Naive thymus-derived CD4-positive, alpha-beta T cell (primary cell): ENCODE data around the gene KMT5B. TPM values are rescaled to one million over a fixed set of nuclear protein-coding genes. Genes with fewer than 3 reads are reported as not detected.
A peak's percentile ranks its signal among the peaks of the same experiment; 100 is the strongest.

Source experiments
- ATAC-seq: fragments of 150-1000 bp; cut with Tn5 transposase; 2 replicates; pipeline ENCODE4 v1.10.0; 2021; ENCODE audit warnings: mild to moderate bottlenecking, moderate library complexity
- CTCF ChIA-PET: fragments of 350-600 bp; sonication (Branson Sonifier 250); formaldehyde crosslinking; loops from one replicate; lab custom pipeline; 2021; ENCODE audit warnings: antibody characterized with exemption; lab: Charles Lee
- POLR2A ChIA-PET: fragments of 350-600 bp; sonication (Branson Sonifier 250); formaldehyde crosslinking; loops from one replicate; lab custom pipeline; 2021; ENCODE audit warnings: antibody characterized with exemption, inconsistent platforms; lab: Charles Lee
- DNase-seq, 9 donors: peaks; one replicate each; pipeline versions ENCODE4 v3.0.0 to v3.0.0-alpha.2; 2020 to 2022; ENCODE audit warnings: mixed read lengths in 1 of 9
- H3K27ac ChIP-seq: one replicate; pipeline ENCODE4 v1.7.0; 2013; ENCODE audit warnings: mild to moderate bottlenecking, low read depth, low read length, moderate library complexity
- H3K27me3 ChIP-seq, 2 donors: one replicate each; pipeline ENCODE4 v1.7.0; 2013; ENCODE audit warnings: low read length in 2 of 2, mild to moderate bottlenecking in 2 of 2, moderate library complexity in 2 of 2; ENCODE audit not compliant: control insufficient read depth in 2 of 2, insufficient read depth in 2 of 2
- H3K36me3 ChIP-seq, 3 experiments: 1 replicate in 2 of 3; 2 replicates in 1 of 3; pipeline ENCODE4 v1.7.0; 2013; ENCODE audit warnings: low read length in 3 of 3, mild to moderate bottlenecking in 3 of 3, moderate library complexity in 1 of 3; ENCODE audit not compliant: insufficient read depth in 3 of 3, control insufficient read depth in 2 of 3
- H3K4me1 ChIP-seq, 2 donors: one replicate each; pipeline ENCODE4 v1.7.0; 2013; ENCODE audit warnings: low read length in 2 of 2, mild to moderate bottlenecking in 2 of 2, moderate library complexity in 1 of 2; ENCODE audit not compliant: control insufficient read depth in 2 of 2, insufficient read depth in 2 of 2
- H3K4me3 ChIP-seq: 2 replicates; pipeline ENCODE4 v1.7.0; 2013; ENCODE audit warnings: mild to moderate bottlenecking, low read length
- H3K9me3 ChIP-seq, 3 experiments: 1 replicate in 2 of 3; 2 replicates in 1 of 3; pipeline ENCODE4 v1.7.0; 2013; ENCODE audit warnings: low read length in 3 of 3; ENCODE audit not compliant: control insufficient read depth in 2 of 3
- H3K27ac Mint-ChIP-seq, 9 donors: one replicate each; pipeline ENCODE4 v1.8.0; 2020 to 2022; ENCODE audit warnings: mixed read lengths in 9 of 9, mild to moderate bottlenecking in 8 of 9, moderate library complexity in 5 of 9, inconsistent platforms in 2 of 9
- H3K27me3 Mint-ChIP-seq, 5 donors: one replicate each; pipeline ENCODE4 v1.8.0; 2021 to 2022; ENCODE audit warnings: mixed read lengths in 5 of 5, mild to moderate bottlenecking in 1 of 5
- H3K36me3 Mint-ChIP-seq, 5 donors: one replicate each; pipeline ENCODE4 v1.8.0; 2020 to 2022; ENCODE audit warnings: mixed read lengths in 5 of 5, mild to moderate bottlenecking in 3 of 5, inconsistent platforms in 1 of 5
- H3K4me1 Mint-ChIP-seq, 7 donors: one replicate each; pipeline ENCODE4 v1.8.0; 2020 to 2022; ENCODE audit warnings: mixed read lengths in 7 of 7, mild to moderate bottlenecking in 3 of 7, inconsistent platforms in 1 of 7
- H3K4me3 Mint-ChIP-seq, 10 donors: one replicate each; pipeline ENCODE4 v1.8.0; 2020 to 2022; ENCODE audit warnings: mild to moderate bottlenecking in 10 of 10, mixed read lengths in 10 of 10, moderate library complexity in 6 of 10, inconsistent platforms in 2 of 10
- H3K9me3 Mint-ChIP-seq, 11 donors: one replicate each; pipeline ENCODE4 v1.8.0; 2020 to 2022; ENCODE audit warnings: mixed read lengths in 11 of 11, mild to moderate bottlenecking in 4 of 11, inconsistent platforms in 1 of 11, moderate library complexity in 1 of 11
- intact Hi-C, 2 donors: fragments of 100-400 bp; cut with micrococcal nuclease; formaldehyde crosslinking; loops; one replicate each; pipeline ENCODE4 v1.15.1; 2023
- polyA plus RNA-seq, 2 donors: library from polyadenylated mRNA; unstranded; fragments of 300-500 nt; fragmentation: Illumina TruSeq; gene quantifications; one replicate each; pipeline ENCODE4 v1.2.3, GENCODE V29; 2021
- total RNA-seq, 6 experiments: library from RNA in 5 of 6; stranded (reverse) in 5 of 6; gene quantifications; 1 replicate in 5 of 6; 2 replicates in 1 of 6; pipeline ENCODE4 v1.2.3 and lab custom pipeline; 2021 to 2026

The KMT5B gene
- total and polyA plus RNA-seq, 7 experiments from 2014 or later: 32.7 to 68.2 (median 43.8) TPM

- Mint-ChIP-seq H3K27ac (no peak overlapping the region), H3K36me3 (peaks cover 0 to 10% (median 4%) of the 10 kb centered on the region in 5 donors), H3K4me1 (peaks cover 0 to 11% (median 7%) of the 10 kb centered on the region in 7 donors), H3K9me3 (peaks cover 0 to 7% (median 0%) of the 10 kb centered on the region in 11 donors), H3K27me3 (peaks cover 15 to 44% (median 18%) of the 10 kb centered on the region in 5 donors), H3K4me3 (no peak overlapping the region)
- Histone ChIP-seq H3K9me3 (no peaks in the 10 kb centered on the region), H3K36me3 (no peaks in the 10 kb centered on the region), H3K27ac (no peak overlapping the region), H3K4me1 (peaks cover 0 to 6% of the 10 kb centered on the region in 2 donors), H3K27me3 (no peaks in the 10 kb centered on the region), H3K4me3 (no peak overlapping the region)
- no peak for DNase-seq
- POLR2A ChIA-PET: no interaction called here
- CTCF ChIA-PET: no interaction called here
- no peak for ATAC-seq
- intact Hi-C loops: no loop called here
These were observed 87.9 kb downstream of the KMT5B start for GRCh38 chr11:68125164-68125563.

DNA sequence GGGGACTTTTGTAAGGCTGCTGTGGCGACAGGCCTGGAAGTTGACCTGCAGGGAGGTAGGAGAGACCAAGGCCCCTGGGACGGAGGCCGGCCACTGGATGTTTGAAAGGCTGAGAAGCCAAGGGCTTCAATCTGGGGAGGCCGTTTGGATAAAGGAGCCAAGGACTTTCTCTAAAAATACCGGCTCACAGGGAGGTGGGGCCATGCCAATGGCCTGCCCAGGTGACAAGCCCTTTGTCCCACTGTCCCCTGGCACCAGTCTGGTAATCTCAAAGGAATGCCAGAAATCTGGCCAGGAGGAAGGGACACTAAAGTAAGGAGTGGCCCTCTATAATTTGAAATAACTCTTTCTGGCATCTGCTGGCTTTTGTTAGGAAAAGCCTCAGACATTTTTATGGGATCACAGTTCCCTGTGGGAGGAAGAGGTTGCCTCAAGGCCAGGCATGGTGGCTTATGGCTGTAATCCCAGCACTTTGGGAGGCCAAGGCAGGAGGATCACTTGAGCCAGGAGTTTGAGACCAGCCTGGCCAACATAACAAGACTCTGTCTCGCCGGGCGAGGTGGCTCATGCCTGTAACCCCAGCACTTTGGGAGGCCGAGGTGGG is 90.1 kb downstream of the KMT5B start:
- intact Hi-C loops: loop anchor here (5.0 kb wide), 4 partner anchors 121 to 339 kb away; partner anchors contain the start of genes PPP6R3 (in 2 of the 2), UNC93B1 (in 2 of the 2) and C11orf24 (in 1 of the 2)
- Mint-ChIP-seq H3K4me1 (peaks cover 0 to 14% (median 11%) of the 10 kb centered on the region in 7 donors), H3K27ac (peak overlapping the region in 1 of 9 donors; percentile 25), H3K9me3 (no peaks in the 10 kb centered on the region), H3K36me3 (no peaks in the 10 kb centered on the region), H3K27me3 (peaks cover 0 to 29% (median 3%) of the 10 kb centered on the region in 5 donors), H3K4me3 (peak overlapping the region in 4 of 10 donors; percentile 21 to 52 (median 25))
- no peak overlapping the region for H3K27ac ChIP-seq
- H3K27me3 ChIP-seq: no peaks in the 10 kb centered on the region
- no peak for DNase-seq
- no peaks in the 10 kb centered on the region for H3K9me3 ChIP-seq
- no peak overlapping the region for H3K4me3 ChIP-seq
- no peak for ATAC-seq
- CTCF ChIA-PET: no interaction called here
- H3K36me3 ChIP-seq: no peaks in the 10 kb centered on the region
- peaks cover 0 to 11% of the 10 kb centered on the region in 2 donors for H3K4me1 ChIP-seq
- POLR2A ChIA-PET: no interaction called here

DNA sequence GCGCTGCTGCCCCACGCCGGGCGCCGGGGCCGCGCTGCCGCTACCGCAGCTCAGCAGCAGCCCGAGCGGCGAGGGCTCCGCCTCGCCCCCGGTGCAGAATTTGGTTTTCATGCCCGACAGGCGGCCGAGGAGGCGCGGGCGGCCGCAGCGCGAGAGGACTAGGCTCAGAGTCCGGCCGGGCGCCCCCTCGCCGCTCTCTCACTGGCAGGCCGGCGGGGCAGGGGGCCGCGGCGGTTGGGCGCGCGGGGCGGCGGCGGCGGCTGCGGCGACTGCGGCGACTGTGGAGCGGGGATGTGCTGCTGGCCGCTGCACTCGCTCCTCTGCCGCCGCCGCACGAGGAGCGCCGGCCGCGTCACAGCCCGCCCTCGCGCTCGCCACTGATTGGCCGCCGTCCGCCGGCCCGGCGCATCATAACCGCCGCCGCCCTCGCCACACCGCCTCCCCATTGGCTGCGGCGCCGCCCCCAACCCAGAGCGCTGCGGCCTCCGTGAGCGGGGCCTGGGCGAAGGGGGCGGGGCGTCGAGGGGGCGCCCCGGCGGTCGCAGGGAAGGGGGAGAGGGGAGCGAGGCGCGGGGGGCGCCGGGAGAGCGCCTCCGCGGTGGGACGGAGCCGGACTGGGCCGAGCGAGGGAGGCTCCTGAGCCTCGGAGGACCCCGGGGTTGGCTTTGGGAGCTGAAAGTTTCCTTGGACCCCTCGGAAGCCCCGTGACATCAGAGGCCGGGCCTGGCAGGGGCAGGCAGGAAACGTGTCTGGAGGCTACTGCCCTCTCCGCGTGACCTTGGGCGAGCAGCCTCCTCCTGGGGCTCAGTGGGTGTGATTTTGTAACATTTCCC is 91.8 kb downstream of the KMT5B start, which contains the start of gene CHKA:
Gene CHKA (minus strand): TSS at position 322 of the 833 bp plus-strand sequence. CDS start 211 bp downstream, at position 111.
- ChIA-PET CTCF (no interaction called here), POLR2A (interaction anchor here (0.6 kb wide), 2 partner anchors 86 to 358 kb away, joined by 4 to 5 read pairs; no protein-coding TSS in a partner anchor)
- Mint-ChIP-seq H3K36me3 (no peaks in the 10 kb centered on the region), H3K27me3 (peaks cover 0 to 21% (median 0%) of the 10 kb centered on the region in 5 donors), H3K9me3 (no peaks in the 10 kb centered on the region), H3K4me3 (peak within 1 kb of the TSS; percentile 72 to 90 (median 87)), H3K4me1 (peaks cover 5 to 19% (median 13%) of the 10 kb centered on the region in 7 donors), H3K27ac (peak within 1 kb of the TSS; percentile 28 to 92 (median 84))
- no peaks in the 10 kb centered on the region for H3K9me3 ChIP-seq
- H3K4me1 ChIP-seq: peaks cover 0 to 11% of the 10 kb centered on the region in 2 donors
- H3K27ac ChIP-seq: peak within 1 kb of the TSS; percentile 68
- H3K36me3 ChIP-seq: no peaks in the 10 kb centered on the region
- ATAC-seq (peak; percentile 91), DNase-seq (peak; percentile 69 to 95 (median 80))
- H3K4me3 ChIP-seq: peak within 1 kb of the TSS; percentile 79
- intact Hi-C loops: loop anchor here (1.0 to 5.0 kb wide), 9 partner anchors 22 to 341 kb away; partner anchors contain the start of genes PPP6R3 (in 2 of the 2), UNC93B1 (in 2 of the 2), C11orf24 (in 1 of the 2) and KMT5B (in 1 of the 2)
- H3K27me3 ChIP-seq: no peaks in the 10 kb centered on the region

DNA sequence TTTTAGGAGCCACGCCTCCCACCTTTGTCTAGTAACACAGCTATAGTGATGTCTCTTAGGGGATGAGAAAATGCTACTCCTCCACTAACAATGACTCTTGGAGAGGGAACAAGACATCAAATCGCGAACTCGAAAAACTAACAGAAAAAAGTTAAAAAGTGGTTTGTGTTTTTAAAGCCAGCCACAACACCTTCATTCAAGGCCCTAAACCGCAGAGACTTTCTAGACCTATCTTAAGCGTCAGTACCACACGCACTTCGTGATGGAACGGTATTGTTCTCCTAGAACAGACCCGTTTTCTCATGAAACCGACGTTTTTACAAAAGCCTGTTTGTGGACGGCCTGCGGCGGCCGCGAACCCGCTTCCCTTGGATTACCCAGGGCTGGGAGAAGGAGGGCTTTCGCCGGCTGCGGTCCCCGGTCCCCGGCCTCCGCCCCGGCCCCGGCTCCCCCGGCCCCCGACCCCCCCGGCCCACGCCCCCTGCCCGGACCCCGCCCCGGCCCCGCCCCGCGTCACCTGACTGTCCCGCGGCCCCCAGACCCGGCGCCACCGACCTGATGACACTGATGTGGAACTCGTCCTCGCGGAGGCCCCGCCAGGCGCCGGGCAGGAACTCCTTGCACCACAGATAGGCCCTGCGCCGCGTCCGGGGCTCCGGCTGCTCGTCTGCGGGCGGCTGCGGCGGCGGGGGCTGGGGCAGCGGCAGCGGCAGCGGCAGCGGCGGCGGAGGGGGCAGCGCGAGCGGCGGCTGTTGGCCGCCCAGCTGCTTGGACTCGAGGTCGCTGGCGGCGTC is 92.6 kb downstream of the KMT5B start:
- H3K36me3 Mint-ChIP-seq: no peaks in the 10 kb centered on the region
- ChIA-PET POLR2A (interaction anchor here (0.6 kb wide), 1 partner anchor 359 kb away, joined by 4 read pairs; no protein-coding TSS in a partner anchor), CTCF (no interaction called here)
- H3K27ac ChIP-seq: peak overlapping the region; percentile 56
- ATAC-seq (peak; percentile 66), DNase-seq (peak; percentile 49 to 85 (median 77))
- no peak overlapping the region for H3K4me3 ChIP-seq
- intact Hi-C loops: loop anchor here (1.0 to 5.0 kb wide), 9 partner anchors 21 to 342 kb away; partner anchors contain the start of genes NDUFS8 (in 2 of the 2), PPP6R3 (in 2 of the 2), UNC93B1 (in 2 of the 2) and C11orf24 (in 1 of the 2)
- no peaks in the 10 kb centered on the region for H3K27me3 ChIP-seq
- no peaks in the 10 kb centered on the region for H3K36me3 ChIP-seq
- H3K4me1 Mint-ChIP-seq: peaks cover 5 to 19% (median 13%) of the 10 kb centered on the region in 7 donors
- H3K4me3 Mint-ChIP-seq: peak overlapping the region; percentile 72 to 90 (median 87)
- no peaks in the 10 kb centered on the region for H3K9me3 ChIP-seq
- peak overlapping the region; percentile 28 to 92 (median 84) for H3K27ac Mint-ChIP-seq
- no peaks in the 10 kb centered on the region for H3K9me3 Mint-ChIP-seq
- H3K27me3 Mint-ChIP-seq: peaks cover 0 to 16% (median 0%) of the 10 kb centered on the region in 5 donors
- peaks cover 0 to 11% of the 10 kb centered on the region in 2 donors for H3K4me1 ChIP-seq

DNA sequence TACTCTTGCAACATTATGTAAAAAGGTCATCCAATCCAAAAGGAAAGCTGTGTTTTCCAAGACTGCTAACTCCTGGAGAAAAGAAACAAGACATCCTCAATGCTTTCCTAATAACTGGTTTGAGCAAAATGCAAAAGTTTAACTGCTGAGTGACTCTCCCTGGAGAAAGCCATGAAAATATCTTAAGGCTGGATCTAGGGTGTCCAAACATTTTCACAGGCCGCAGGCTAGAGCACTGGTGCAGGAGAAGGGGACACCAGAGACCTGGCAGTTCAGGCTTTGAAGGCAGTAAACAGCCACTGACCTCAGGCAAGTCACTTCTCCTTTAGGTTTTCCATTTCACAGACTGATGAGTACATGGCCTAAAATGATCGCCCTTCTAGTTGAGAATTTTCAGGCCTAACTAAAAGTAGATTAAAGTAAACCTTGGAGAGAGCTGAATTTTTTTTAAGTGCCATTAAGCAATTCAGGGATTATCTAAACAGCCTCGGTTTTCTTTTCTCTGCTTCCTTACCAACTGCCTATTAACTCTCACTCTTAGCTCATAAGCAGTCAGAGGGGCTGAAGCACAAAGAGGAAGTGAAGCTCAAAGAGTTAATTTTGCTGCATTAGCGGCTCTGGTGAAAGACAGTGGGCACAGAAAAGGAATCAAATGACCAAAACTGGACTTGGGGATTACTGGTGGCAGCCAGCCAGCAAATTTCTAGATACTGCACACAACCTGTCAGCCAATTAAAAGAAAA is 94.2 kb downstream of the KMT5B start:
- intact Hi-C loops: no loop called here
- peak overlapping the region in 4 of 9 donors; percentile 28 to 81 (median 54) for H3K27ac Mint-ChIP-seq
- H3K27ac ChIP-seq: no peak overlapping the region
- H3K4me1 ChIP-seq: peaks cover 0 to 11% of the 10 kb centered on the region in 2 donors
- no peak overlapping the region for H3K4me3 ChIP-seq
- no peaks in the 10 kb centered on the region for H3K9me3 ChIP-seq
- no peaks in the 10 kb centered on the region for H3K36me3 ChIP-seq
- no peak for DNase-seq
- peaks cover 0 to 9% (median 0%) of the 10 kb centered on the region in 5 donors for H3K27me3 Mint-ChIP-seq
- no peaks in the 10 kb centered on the region for H3K36me3 Mint-ChIP-seq
- ATAC-seq: no peak
- no peaks in the 10 kb centered on the region for H3K27me3 ChIP-seq
- peaks cover 9 to 19% (median 13%) of the 10 kb centered on the region in 7 donors for H3K4me1 Mint-ChIP-seq
- no peaks in the 10 kb centered on the region for H3K9me3 Mint-ChIP-seq
- CTCF ChIA-PET: interaction anchor here (0.6 to 0.7 kb wide), 3 partner anchors 20 to 164 kb away, joined by 3 to 5 read pairs (median 3); no protein-coding TSS in a partner anchor
- POLR2A ChIA-PET: no interaction called here
- H3K4me3 Mint-ChIP-seq: peak overlapping the region in 4 of 10 donors; percentile 16 to 48 (median 23)
